ENCODE measurements around the gene ARHGAP15.

The ARHGAP15 gene

GRCh38 chr2:143417428-143417827, 288.2 kb downstream of the ARHGAP15 start:
- no peak for DNase-seq

GRCh38 chr2:143420313-143420712, 291.1 kb downstream of the ARHGAP15 start:
- no peak for DNase-seq

GRCh38 chr2:143422681-143423080, 293.5 kb downstream of the ARHGAP15 start:
- no peak for DNase-seq

- DNase-seq: no peak
Observed at GRCh38 chr2:143425896-143426295, 296.7 kb downstream of the ARHGAP15 start.

- DNase-seq: no peak
Observed at GRCh38 chr2:143426296-143426695, 297.1 kb downstream of the ARHGAP15 start.

GRCh38 chr2:143428700-143429099, 299.5 kb downstream of the ARHGAP15 start:
- DNase-seq: no peak

- DNase-seq: no peak
Observed at GRCh38 chr2:143429932-143430679, 300.9 kb downstream of the ARHGAP15 start.

GRCh38 chr2:143431316-143431715, 302.1 kb downstream of the ARHGAP15 start:
- DNase-seq: no peak

GRCh38 chr2:143433251-143433650, 304.0 kb downstream of the ARHGAP15 start:
- DNase-seq: no peak

GRCh38 chr2:143433840-143434239, 304.6 kb downstream of the ARHGAP15 start:
- no peak for DNase-seq

- no peak for DNase-seq
Observed at GRCh38 chr2:143434445-143434844, 305.2 kb downstream of the ARHGAP15 start.

GRCh38 chr2:143435131-143435530, 305.9 kb downstream of the ARHGAP15 start:
- no peak for DNase-seq

- DNase-seq: no peak
Observed at GRCh38 chr2:143436951-143437350, 307.7 kb downstream of the ARHGAP15 start.

- no peak for DNase-seq
Observed at GRCh38 chr2:143440411-143441012, 311.3 kb downstream of the ARHGAP15 start.

- no peak for DNase-seq
Observed at GRCh38 chr2:143442193-143442592, 313.0 kb downstream of the ARHGAP15 start.

- DNase-seq: no peak
Observed at GRCh38 chr2:143451642-143452281, 322.5 kb downstream of the ARHGAP15 start.

- DNase-seq: no peak
Observed at GRCh38 chr2:143452817-143453451, 323.7 kb downstream of the ARHGAP15 start.

- DNase-seq: no peak
Observed at GRCh38 chr2:143453981-143454511, 324.8 kb downstream of the ARHGAP15 start.

GRCh38 chr2:143455317-143455716, 326.1 kb downstream of the ARHGAP15 start:
- no peak for DNase-seq

GRCh38 chr2:143458258-143459190, 329.3 kb downstream of the ARHGAP15 start:
- DNase-seq: no peak

- no peak for DNase-seq
Observed at GRCh38 chr2:143460382-143460781, 331.2 kb downstream of the ARHGAP15 start.

GRCh38 chr2:143463719-143464118, 334.5 kb downstream of the ARHGAP15 start:
- DNase-seq: no peak

All from activated T-cell treated with anti-CD3 and anti-CD28 coated beads, Interleukin-2, amount 50 U/mL, for 1 hour (primary cell).